ENCODE results near the gene UTP3. TPM values are rescaled to one million over a fixed set of nuclear protein-coding genes. Genes with fewer than 3 reads are reported as not detected.
"Not testable (repeated sequence)": the region's sequence is repeated elsewhere in the genome, so short reads cannot be mapped to it uniquely, and the experiment has no call there.

Gene UTP3
- total and polyA plus RNA-seq, 9 of the 15 experiments (the other 6 are each of a cell fraction or from before 2014, with no cell fraction given), result 11.9 to 69.3 (median 34.0) TPM

GRCh38 chr4:70698435-70698834 lies 10.1 kb downstream of the UTP3 start:
- FAIRE-seq; intact Hi-C loops (cut with micrococcal nuclease); H2AFZ ChIP-seq (ENCODE audit: low read depth, low read length); H3K9ac ChIP-seq (ENCODE audit: insufficient read depth in 1 of 2, low read depth in 2 of 2, low read length in 2 of 2); POLR2A ChIA-PET; BruUV-seq (replicated peaks); H3K36me3 ChIP-seq (ENCODE audit: control insufficient read depth, insufficient read depth, low read length); H3K9me3 ChIP-seq (replicated peaks; ENCODE audit: control insufficient read depth, insufficient read depth, low read depth, low read length); H3K27me3 ChIP-seq (ENCODE audit: control insufficient read depth in 2 of 2, insufficient read depth in 2 of 2, low read length in 2 of 2); H3K27ac ChIP-seq (ENCODE audit: extremely low read depth, low read depth, low read length); H4K20me1 ChIP-seq (replicated peaks; ENCODE audit: control insufficient read depth, insufficient read depth, low read length); H3K4me2 ChIP-seq (ENCODE audit: insufficient read depth, low read length); H3K4me1 ChIP-seq (replicated peaks in 1 of 2; ENCODE audit: control insufficient read depth in 2 of 2, insufficient read depth in 2 of 2, low read length in 2 of 2); H3K79me2 ChIP-seq (ENCODE audit: control insufficient read depth, insufficient read depth, low read length); CTCF ChIA-PET (ENCODE audit: low intra/inter-chr PET ratio); in situ Hi-C loops (cut with MboI); H3K9me1 ChIP-seq (ENCODE audit: control insufficient read depth, insufficient read depth, low read length); H3K4me3 ChIP-seq; TF ChIP-seq ATF3 (CRISPR knock-in tag; conservative IDR thresholded peaks at IDR 0.05): not testable (repeated sequence)
- TF ChIP-seq DPF2 (IDR thresholded peaks at IDR 0.05), result peak; percentile 58; the same call in 1 of the 2 replicates
- TF ChIP-seq TCF3 (CRISPR knock-in tag; IDR thresholded peaks at IDR 0.05), result 0 out of 2 replicates have a peak, but pooled peaks have one; percentile 15
- TF ChIP-seq TAL1 (IDR thresholded peaks at IDR 0.05), result peak; percentile 16; the same call in 1 of the 2 replicates
- peak; percentile 36; the same call in 1 of the 2 replicates for TF ChIP-seq SMARCE1 (IDR thresholded peaks at IDR 0.05)
- peak; percentile 56 for TF ChIP-seq CBFA2T3 (IDR thresholded peaks at IDR 0.05)
- 0 out of 2 replicates have a peak, but pooled peaks have one; percentile 27 for TF ChIP-seq NFE2 (IDR thresholded peaks at IDR 0.05; ENCODE audit: low read depth)
- 0 out of 2 replicates have a peak, but pooled peaks have one; percentile 36 for TF ChIP-seq ATF3 (IDR thresholded peaks at IDR 0.05)
- peak; percentile 33; the same call in 1 of the 2 replicates for TF ChIP-seq ARID1B (IDR thresholded peaks at IDR 0.05)
- peak; percentile 59 to 64; a peak in 2 of 4 replicates for TF ChIP-seq KDM1A (IDR thresholded peaks at IDR 0.05)
- 0 out of 2 replicates have a peak, but pooled peaks have one; percentile 22 for TF ChIP-seq SMARCA4 (IDR thresholded peaks at IDR 0.05)
- DNase-seq (ENCODE audit: extremely low read depth in 1 of 4, low spot score in 3 of 4) (peak in 1 of 4 experiments; percentile 46), ATAC-seq (peak; percentile 70)
- 12% methylated on average over 8 of the region's 8 CpGs for WGBS (ENCODE audit: insufficient coverage, low coverage, missing lambda C conversion rate)

All from K562 (cell line).